ENCODE data around the gene ADAM22. TPM values are rescaled to one million over a fixed set of nuclear protein-coding genes. Genes with fewer than 3 reads are reported as not detected.
A peak's percentile ranks its signal among the peaks of the same experiment; 100 is the strongest.

Gene ADAM22
- total and polyA plus RNA-seq, 2 experiments from 2014 or later, result 0.09 to 0.54 TPM

DNA sequence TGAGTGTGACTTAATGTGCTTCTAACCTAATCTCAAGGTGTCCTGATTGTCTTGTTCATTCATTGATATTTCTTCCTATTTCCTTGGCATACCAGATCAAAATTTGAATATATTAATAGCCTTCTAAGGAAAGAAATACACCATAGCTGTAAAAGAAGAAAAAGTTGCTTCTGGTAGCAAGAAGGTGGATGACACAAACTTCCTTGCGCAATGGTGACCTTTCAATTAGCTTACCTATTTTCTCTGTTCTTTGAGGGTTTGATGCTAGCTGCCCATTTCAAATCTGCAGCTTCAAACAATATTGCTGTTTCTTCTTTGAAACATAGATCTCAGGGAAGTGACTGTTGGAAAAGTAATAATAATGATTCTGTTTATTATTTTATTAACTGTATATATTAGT lies 108.8 kb downstream of the ADAM22 start:
- in situ Hi-C loops (cut with MboI), result no loop called here
- Histone ChIP-seq H3F3A (ENCODE audit: insufficient read depth) (no peaks in the 10 kb centered on the region), H3K4me1 (ENCODE audit: insufficient read depth) (peaks cover 10% of the 10 kb centered on the region), H4K20me1 (ENCODE audit: insufficient read depth) (no peaks in the 10 kb centered on the region), H3K36me3 (ENCODE audit: low read depth) (no peaks in the 10 kb centered on the region), H3K9me2 (ENCODE audit: insufficient read depth) (no peaks in the 10 kb centered on the region), H3K79me2 (ENCODE audit: insufficient read depth) (no peaks in the 10 kb centered on the region), H3K4me2 (ENCODE audit: unreplicated experiment) (no peak overlapping the region), H3K9ac (no peak overlapping the region), H3K9me3 (ENCODE audit: low read depth) (no peaks in the 10 kb centered on the region), H3K27me3 (replicated peaks; ENCODE audit: insufficient read depth) (no peaks in the 10 kb centered on the region), H3K27ac (no peak overlapping the region), H3K4me3 (no peak overlapping the region), H2AFZ (no peak overlapping the region)
- 86 to 96% methylated on average over 1 of the region's 1 CpG for WGBS, 2 experiments (ENCODE audit: low coverage in 1 of 2, low lambda C conversion rate in 2 of 2, missing lambda C conversion rate in 2 of 2)
- peak; percentile 2 for DNase-seq
- TF ChIP-seq EZH2 (IDR thresholded peaks at IDR 0.05; ENCODE audit: insufficient read depth, poor library complexity, severe bottlenecking) (no peak), EZH2phosphoT487 (IDR thresholded peaks at IDR 0.05; ENCODE audit: insufficient read depth, low read depth) (no peak)

- WGBS, 2 experiments (ENCODE audit: low coverage in 1 of 2, low lambda C conversion rate in 2 of 2, missing lambda C conversion rate in 2 of 2), result 45 to 48% methylated on average over 2 of the region's 2 CpGs
- H4K20me1 ChIP-seq (ENCODE audit: insufficient read depth), result no peaks in the 10 kb centered on the region
- DNase-seq, result no peak
- no peaks in the 10 kb centered on the region for H3F3A ChIP-seq (ENCODE audit: insufficient read depth)
- no peak overlapping the region for H3K9ac ChIP-seq
- H3K79me2 ChIP-seq (ENCODE audit: insufficient read depth), result no peaks in the 10 kb centered on the region
- no peaks in the 10 kb centered on the region for H3K27me3 ChIP-seq (replicated peaks; ENCODE audit: insufficient read depth)
- in situ Hi-C loops (cut with MboI), result no loop called here
- no peak overlapping the region for H3K4me2 ChIP-seq (ENCODE audit: unreplicated experiment)
- H3K27ac ChIP-seq, result no peak overlapping the region
- H2AFZ ChIP-seq, result no peak overlapping the region
- no peak overlapping the region for H3K4me3 ChIP-seq
- peaks cover 10% of the 10 kb centered on the region for H3K4me1 ChIP-seq (ENCODE audit: insufficient read depth)
- no peaks in the 10 kb centered on the region for H3K36me3 ChIP-seq (ENCODE audit: low read depth)
- no peaks in the 10 kb centered on the region for H3K9me3 ChIP-seq (ENCODE audit: low read depth)
- H3K9me2 ChIP-seq (ENCODE audit: insufficient read depth), result no peaks in the 10 kb centered on the region
- TF ChIP-seq EZH2 (IDR thresholded peaks at IDR 0.05; ENCODE audit: insufficient read depth, poor library complexity, severe bottlenecking), result no peak
- no peak for TF ChIP-seq EZH2phosphoT487 (IDR thresholded peaks at IDR 0.05; ENCODE audit: insufficient read depth, low read depth)
Observed at GRCh38 chr7:88044069-88044468, 110.0 kb downstream of the ADAM22 start.

DNA sequence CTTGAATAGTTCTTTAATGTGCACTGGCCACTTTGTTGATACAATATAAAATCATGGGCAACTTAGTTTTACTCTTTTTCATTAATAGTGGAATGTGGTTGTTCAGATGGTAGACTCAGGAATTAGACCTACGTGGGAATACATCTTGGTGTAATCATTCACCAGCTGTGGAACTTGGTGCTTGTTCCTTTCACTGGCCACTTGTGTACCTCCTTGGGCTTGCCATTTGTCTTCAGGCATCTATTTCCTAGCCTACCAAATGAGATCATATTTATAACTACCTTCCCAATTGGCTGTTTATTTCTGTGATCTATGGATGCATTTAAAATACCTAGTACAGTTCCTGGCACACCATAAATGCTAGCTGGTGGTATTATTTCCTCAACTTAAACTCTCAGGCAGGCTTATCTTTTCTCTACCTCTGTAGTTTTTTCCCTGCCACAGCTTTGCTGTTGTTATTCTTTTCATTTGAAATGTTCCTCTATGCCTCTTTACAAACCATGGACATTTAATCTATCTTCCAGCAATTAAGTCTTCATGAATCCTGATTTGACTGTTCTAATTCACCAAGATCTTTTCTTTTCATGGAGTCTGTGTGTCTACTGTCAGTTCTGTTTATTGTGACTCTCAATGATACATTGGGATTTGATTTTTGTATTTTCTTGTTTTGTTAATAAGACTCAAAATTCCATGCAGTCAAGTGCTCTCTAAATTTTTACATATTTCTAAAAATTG lies 113.0 kb downstream of the ADAM22 start:
- Histone ChIP-seq H3K36me3 (ENCODE audit: low read depth) (no peaks in the 10 kb centered on the region), H3K9me3 (ENCODE audit: low read depth) (no peaks in the 10 kb centered on the region), H3K4me2 (ENCODE audit: unreplicated experiment) (no peak overlapping the region), H3K79me2 (ENCODE audit: insufficient read depth) (no peaks in the 10 kb centered on the region), H3K9me2 (ENCODE audit: insufficient read depth) (no peaks in the 10 kb centered on the region), H3F3A (ENCODE audit: insufficient read depth) (no peaks in the 10 kb centered on the region), H2AFZ (no peak overlapping the region), H4K20me1 (ENCODE audit: insufficient read depth) (no peaks in the 10 kb centered on the region), H3K4me3 (no peak overlapping the region), H3K4me1 (ENCODE audit: insufficient read depth) (no peaks in the 10 kb centered on the region), H3K27me3 (replicated peaks; ENCODE audit: insufficient read depth) (no peaks in the 10 kb centered on the region), H3K27ac (no peak overlapping the region), H3K9ac (no peak overlapping the region)
- in situ Hi-C loops (cut with MboI), result no loop called here
- 39 to 55% methylated on average over 1 of the region's 1 CpG for WGBS, 2 experiments (ENCODE audit: low coverage in 1 of 2, low lambda C conversion rate in 2 of 2, missing lambda C conversion rate in 2 of 2)
- no peak for TF ChIP-seq EZH2 (IDR thresholded peaks at IDR 0.05; ENCODE audit: insufficient read depth, poor library complexity, severe bottlenecking)
- TF ChIP-seq EZH2phosphoT487 (IDR thresholded peaks at IDR 0.05; ENCODE audit: insufficient read depth, low read depth), result no peak
- DNase-seq, result no peak

DNA sequence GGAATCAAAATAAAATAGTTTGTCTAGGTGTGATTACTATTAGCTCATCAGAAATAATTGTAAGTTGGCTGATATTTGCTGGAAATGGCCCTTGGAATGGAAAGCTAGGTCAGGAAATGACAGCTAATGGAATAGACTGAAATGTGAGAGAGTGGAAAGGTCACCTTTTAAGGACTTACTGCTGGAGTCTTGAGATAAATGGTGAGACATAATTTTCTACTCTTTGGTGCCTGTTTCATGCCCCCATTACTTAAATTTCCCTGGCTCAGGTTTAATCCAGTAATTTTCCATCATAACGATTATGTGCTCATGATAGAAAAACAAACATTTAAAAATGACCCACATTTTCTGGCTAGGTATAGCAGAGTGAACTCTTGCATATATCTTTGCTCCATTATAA lies 123.6 kb downstream of the ADAM22 start:
- H3K27ac ChIP-seq, result no peak overlapping the region
- H3K79me2 ChIP-seq (ENCODE audit: insufficient read depth), result no peaks in the 10 kb centered on the region
- no peak overlapping the region for H3K4me3 ChIP-seq
- no peaks in the 10 kb centered on the region for H4K20me1 ChIP-seq (ENCODE audit: insufficient read depth)
- H3K4me1 ChIP-seq (ENCODE audit: insufficient read depth), result no peaks in the 10 kb centered on the region
- no peaks in the 10 kb centered on the region for H3K9me3 ChIP-seq (ENCODE audit: low read depth)
- H3K4me2 ChIP-seq (ENCODE audit: unreplicated experiment), result no peak overlapping the region
- in situ Hi-C loops (cut with MboI), result no loop called here
- no peak for DNase-seq
- no peaks in the 10 kb centered on the region for H3K36me3 ChIP-seq (ENCODE audit: low read depth)
- H3K9ac ChIP-seq, result no peak overlapping the region
- TF ChIP-seq EZH2phosphoT487 (IDR thresholded peaks at IDR 0.05; ENCODE audit: insufficient read depth, low read depth) (no peak), EZH2 (IDR thresholded peaks at IDR 0.05; ENCODE audit: insufficient read depth, poor library complexity, severe bottlenecking) (no peak)
- no peak overlapping the region for H2AFZ ChIP-seq
- H3F3A ChIP-seq (ENCODE audit: insufficient read depth), result no peaks in the 10 kb centered on the region
- H3K27me3 ChIP-seq (replicated peaks; ENCODE audit: insufficient read depth), result no peaks in the 10 kb centered on the region
- no peaks in the 10 kb centered on the region for H3K9me2 ChIP-seq (ENCODE audit: insufficient read depth)
- WGBS, 2 experiments (ENCODE audit: low coverage in 1 of 2, low lambda C conversion rate in 2 of 2, missing lambda C conversion rate in 2 of 2), result 4 to 5% methylated on average over 1 of the region's 1 CpG

DNA sequence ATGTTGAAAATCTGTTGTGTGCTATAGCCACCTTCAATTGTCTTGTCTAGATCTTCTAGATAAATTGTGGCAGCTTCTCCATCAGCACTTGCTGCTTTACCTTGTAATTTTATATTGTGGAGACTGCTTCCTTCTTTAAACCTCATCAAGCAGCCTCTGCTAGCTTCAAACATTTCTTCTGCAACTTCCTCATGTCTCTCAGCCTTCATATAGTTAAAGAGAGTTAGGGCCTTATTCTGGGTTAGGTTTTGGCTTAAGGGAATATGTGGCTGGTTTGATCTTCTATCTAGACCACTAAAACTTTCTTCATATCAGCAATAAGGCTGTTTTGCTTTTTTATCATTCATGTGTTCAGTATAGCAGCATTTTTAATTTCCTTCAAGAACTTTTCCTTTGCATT lies 128.2 kb downstream of the ADAM22 start:
- TF ChIP-seq EZH2 (IDR thresholded peaks at IDR 0.05; ENCODE audit: insufficient read depth, poor library complexity, severe bottlenecking), result no peak
- no peak for TF ChIP-seq EZH2phosphoT487 (IDR thresholded peaks at IDR 0.05; ENCODE audit: insufficient read depth, low read depth)
- Histone ChIP-seq H3K36me3 (ENCODE audit: low read depth) (no peaks in the 10 kb centered on the region), H3K27ac (no peak overlapping the region), H3K79me2 (ENCODE audit: insufficient read depth) (no peaks in the 10 kb centered on the region), H3K9me3 (ENCODE audit: low read depth) (no peaks in the 10 kb centered on the region), H3K4me2 (ENCODE audit: unreplicated experiment) (no peak overlapping the region), H3K4me3 (no peak overlapping the region), H3K9ac (no peak overlapping the region), H3K27me3 (replicated peaks; ENCODE audit: insufficient read depth) (no peaks in the 10 kb centered on the region), H3K4me1 (ENCODE audit: insufficient read depth) (no peaks in the 10 kb centered on the region), H3F3A (ENCODE audit: insufficient read depth) (no peaks in the 10 kb centered on the region), H3K9me2 (ENCODE audit: insufficient read depth) (no peaks in the 10 kb centered on the region), H2AFZ (no peak overlapping the region), H4K20me1 (ENCODE audit: insufficient read depth) (no peaks in the 10 kb centered on the region)
- in situ Hi-C loops (cut with MboI), result no loop called here
- DNase-seq, result no peak

All from GM23248 (cell line).